RPMI7951 (cell line): Measurements from ENCODE around the gene IDNK. TPM values are rescaled to one million over a fixed set of nuclear protein-coding genes. Genes with fewer than 3 reads are reported as not detected.

Experiments used
- DNase-seq: peaks from one replicate; pipeline ENCODE4 v3.0.0-alpha.2; 2012; ENCODE audit warnings: low read depth
- total RNA-seq: library from RNA; depleted of rRNA; stranded (reverse); fragments of >200 nt; shearing (Covaris generic); gene quantifications from 2 replicates; pipeline ENCODE4 v1.2.3, GENCODE V29; 2014; rRNA removed

IDNK gene
- total RNA-seq, 1 experiment from 2014 or later: 2.5 TPM

- DNase-seq: no peak
Observed at GRCh38 chr9:83691492-83691891, 68.5 kb downstream of the IDNK start.

Other genes starting within 250 kb of the IDNK start
- gene FRMD3, start 84.7 kb upstream of the IDNK start, total RNA-seq: 0.10 and 0.36 TPM in 2 replicates
- 75.7 and 80.2 TPM in 2 replicates for gene UBQLN1, start 84.8 kb downstream of the IDNK start, total RNA-seq
- gene GKAP1, start 194.6 kb downstream of the IDNK start, total RNA-seq: 0.29 and 0.72 TPM in 2 replicates